ENCODE measurements around the gene RBM11. TPM values are rescaled to one million over a fixed set of nuclear protein-coding genes. Genes with fewer than 3 reads are reported as not detected.
"Not testable (repeated sequence)": the region's sequence is repeated elsewhere in the genome, so short reads cannot be mapped to it uniquely, and the experiment has no call there.

The RBM11 gene
- under 1 TPM in 1 of 4 donors, not detected in 3; 0.75 TPM for total RNA-seq

DNA sequence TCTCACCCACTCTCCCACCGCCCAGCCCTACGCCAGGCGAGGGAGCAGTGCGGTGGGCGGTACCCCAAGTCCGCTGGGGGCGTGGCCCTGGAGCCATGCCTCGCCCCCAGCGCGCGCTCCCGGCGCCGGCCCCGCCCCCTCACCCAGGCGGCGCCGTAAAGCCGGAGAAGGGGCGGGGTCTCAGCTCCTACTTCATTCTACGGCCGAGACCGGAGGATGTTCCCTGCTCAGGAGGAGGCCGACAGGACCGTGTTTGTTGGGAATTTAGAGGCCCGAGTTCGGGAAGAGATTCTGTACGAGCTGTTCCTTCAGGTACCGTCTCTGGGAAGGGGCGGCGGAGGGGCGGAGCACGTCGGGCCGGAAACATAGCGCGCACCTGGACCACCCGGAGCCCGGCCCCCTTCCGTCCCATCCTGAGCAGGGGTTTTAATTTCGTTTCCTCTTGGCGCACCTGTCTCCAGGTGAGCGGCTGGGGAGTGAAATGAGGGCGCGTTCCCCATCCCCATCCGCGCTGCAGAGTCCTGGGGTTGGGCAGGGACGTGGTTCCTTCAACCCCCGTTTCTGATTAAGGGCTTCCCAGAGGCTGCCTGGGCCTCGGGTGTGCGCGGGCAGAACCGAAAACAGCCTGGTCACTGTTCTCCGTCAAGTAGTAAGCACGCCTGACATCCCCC lies at the start of gene RBM11:
TSS of gene RBM11 (plus strand) at position 187 of the 671 bp plus-strand sequence. CDS start at position 217, 30 bp downstream.
- Histone ChIP-seq H3K27me3 (peaks cover 9 to 22% (median 14%) of the 10 kb centered on the region in 3 donors), H3K27ac (no peak within 1 kb of the TSS), H3K36me3 (no peaks in the 10 kb centered on the region), H3K9me3 (no peaks in the 10 kb centered on the region), H3K4me1 (peaks cover 0 to 7% of the 10 kb centered on the region in 2 donors), H3K4me3 (peak within 1 kb of the TSS; percentile 54 to 58 (median 56))
- DNase-seq = peak; percentile 4 to 12
- no peak for ATAC-seq
- in situ Hi-C loops (cut with MboI; ENCODE audit: low sequenced_read_pairs in 4 of 4) (no loop called here), intact Hi-C loops (cut with DNase I; ENCODE audit: low total_unique reads) (no loop called here)
- no peak for TF ChIP-seq POLR2A (IDR thresholded peaks at IDR 0.05)
- TF ChIP-seq, protein P1, sequence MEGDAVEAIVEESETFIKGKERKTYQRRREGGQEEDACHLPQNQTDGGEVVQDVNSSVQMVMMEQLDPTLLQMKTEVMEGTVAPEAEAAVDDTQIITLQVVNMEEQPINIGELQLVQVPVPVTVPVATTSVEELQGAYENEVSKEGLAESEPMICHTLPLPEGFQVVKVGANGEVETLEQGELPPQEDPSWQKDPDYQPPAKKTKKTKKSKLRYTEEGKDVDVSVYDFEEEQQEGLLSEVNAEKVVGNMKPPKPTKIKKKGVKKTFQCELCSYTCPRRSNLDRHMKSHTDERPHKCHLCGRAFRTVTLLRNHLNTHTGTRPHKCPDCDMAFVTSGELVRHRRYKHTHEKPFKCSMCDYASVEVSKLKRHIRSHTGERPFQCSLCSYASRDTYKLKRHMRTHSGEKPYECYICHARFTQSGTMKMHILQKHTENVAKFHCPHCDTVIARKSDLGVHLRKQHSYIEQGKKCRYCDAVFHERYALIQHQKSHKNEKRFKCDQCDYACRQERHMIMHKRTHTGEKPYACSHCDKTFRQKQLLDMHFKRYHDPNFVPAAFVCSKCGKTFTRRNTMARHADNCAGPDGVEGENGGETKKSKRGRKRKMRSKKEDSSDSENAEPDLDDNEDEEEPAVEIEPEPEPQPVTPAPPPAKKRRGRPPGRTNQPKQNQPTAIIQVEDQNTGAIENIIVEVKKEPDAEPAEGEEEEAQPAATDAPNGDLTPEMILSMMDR (IDR thresholded peaks at IDR 0.05 in 4 of 5, conservative IDR thresholded peaks at IDR 0.05 in 1 of 5) = no peak

GRCh38 chr21:14166463-14167223 lies 49.3 kb upstream of the RBM11 start:
- H3K4me1 ChIP-seq; H3K27ac ChIP-seq; DNase-seq; ATAC-seq; H3K27me3 ChIP-seq; in situ Hi-C loops (cut with MboI; ENCODE audit: low sequenced_read_pairs in 4 of 4); intact Hi-C loops (cut with DNase I; ENCODE audit: low total_unique reads); H3K4me3 ChIP-seq; H3K36me3 ChIP-seq; H3K9me3 ChIP-seq: not testable (repeated sequence)

DNA sequence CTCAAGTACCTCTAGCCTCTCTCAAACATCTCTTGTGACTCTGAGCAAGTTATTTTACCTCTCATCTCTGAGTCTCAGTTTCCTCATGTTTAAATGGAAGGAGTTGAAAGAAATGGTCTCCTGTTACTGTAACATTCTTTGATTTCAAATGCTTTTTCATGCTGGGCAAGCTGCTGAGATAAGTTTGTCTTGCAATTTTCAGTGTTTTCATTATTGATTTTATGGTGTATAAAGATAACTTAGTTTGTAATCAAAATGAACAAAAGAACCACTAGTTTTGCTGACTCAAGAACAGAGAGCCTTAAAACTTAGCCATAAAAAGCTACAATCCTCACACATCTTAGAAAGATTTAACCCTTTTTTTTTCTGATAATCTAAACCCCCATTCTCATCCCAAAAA lies 9.7 kb upstream of the RBM11 start:
- Histone ChIP-seq H3K27me3 (no peaks in the 10 kb centered on the region), H3K4me3 (no peak overlapping the region), H3K36me3 (no peaks in the 10 kb centered on the region), H3K4me1 (no peaks in the 10 kb centered on the region), H3K27ac (no peak overlapping the region), H3K9me3 (no peaks in the 10 kb centered on the region)
- ATAC-seq (no peak), DNase-seq (no peak)
- intact Hi-C loops (cut with DNase I; ENCODE audit: low total_unique reads) (no loop called here), in situ Hi-C loops (cut with MboI; ENCODE audit: low sequenced_read_pairs in 4 of 4) (no loop called here)
- no peak for TF ChIP-seq POLR2A (IDR thresholded peaks at IDR 0.05)
- TF ChIP-seq, protein P1 (IDR thresholded peaks at IDR 0.05 in 4 of 5, conservative IDR thresholded peaks at IDR 0.05 in 1 of 5) = no peak

DNA sequence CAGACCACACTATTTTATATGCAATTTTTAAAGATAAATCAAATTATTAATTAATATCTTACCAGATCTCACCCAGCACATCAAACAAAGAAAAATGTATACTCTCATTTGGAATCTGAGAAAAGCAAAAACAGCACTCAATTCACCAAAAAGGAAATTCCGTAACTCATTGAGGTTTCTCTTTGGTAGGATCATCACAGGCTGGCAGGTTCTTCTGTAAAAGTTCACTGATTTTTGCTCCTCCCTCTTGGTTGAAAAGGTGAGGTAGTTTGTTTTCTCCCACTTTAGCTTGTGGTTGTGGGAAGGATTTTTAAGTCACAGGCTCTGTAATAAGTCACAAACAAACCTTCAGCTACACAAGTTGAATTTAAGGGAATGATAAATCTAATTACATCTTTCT lies 5.2 kb upstream of the RBM11 start, which contains the start of gene LIPI:
TSS of gene LIPI (minus strand) at position 218 of the 400 bp plus-strand sequence. CDS start at position 108, 110 bp downstream.
- H3K27ac ChIP-seq = no peak within 1 kb of the TSS
- DNase-seq (no peak), ATAC-seq (no peak)
- H3K9me3 ChIP-seq = no peaks in the 10 kb centered on the region
- TF ChIP-seq POLR2A (IDR thresholded peaks at IDR 0.05) = no peak
- TF ChIP-seq, protein P1 (IDR thresholded peaks at IDR 0.05 in 4 of 5, conservative IDR thresholded peaks at IDR 0.05 in 1 of 5) = no peak
- intact Hi-C loops (cut with DNase I; ENCODE audit: low total_unique reads) = no loop called here
- no peak within 1 kb of the TSS for H3K4me3 ChIP-seq
- H3K4me1 ChIP-seq = no peaks in the 10 kb centered on the region
- H3K27me3 ChIP-seq = peaks cover 0 to 6% (median 0%) of the 10 kb centered on the region in 3 donors
- in situ Hi-C loops (cut with MboI; ENCODE audit: low sequenced_read_pairs in 4 of 4) = no loop called here
- no peaks in the 10 kb centered on the region for H3K36me3 ChIP-seq

- H3K27ac ChIP-seq = no peak overlapping the region
- TF ChIP-seq, protein P1 (IDR thresholded peaks at IDR 0.05 in 4 of 5, conservative IDR thresholded peaks at IDR 0.05 in 1 of 5) = no peak
- no peak for TF ChIP-seq POLR2A (IDR thresholded peaks at IDR 0.05)
- H3K4me3 ChIP-seq = no peak overlapping the region
- no peaks in the 10 kb centered on the region for H3K9me3 ChIP-seq
- H3K4me1 ChIP-seq = peaks cover 0 to 7% of the 10 kb centered on the region in 2 donors
- no peak for DNase-seq
- H3K36me3 ChIP-seq = no peaks in the 10 kb centered on the region
- in situ Hi-C loops (cut with MboI; ENCODE audit: low sequenced_read_pairs in 4 of 4) = no loop called here
- intact Hi-C loops (cut with DNase I; ENCODE audit: low total_unique reads) = no loop called here
- no peak for ATAC-seq
- peaks cover 9 to 22% (median 14%) of the 10 kb centered on the region in 3 donors for H3K27me3 ChIP-seq
These were observed 2.8 kb upstream of the RBM11 start for GRCh38 chr21:14213164-14213563.
